HCT116 (cell line): Measurements from ENCODE around the gene CSF2RB. TPM values are rescaled to one million over a fixed set of nuclear protein-coding genes. Genes with fewer than 3 reads are reported as not detected.

Experiments used
- ATAC-seq: fragments of 200-7000 bp; cut with Tn5 transposase; 2 replicates; pipeline ENCODE4 v1.9.1; 2020; ENCODE audit warnings: mild to moderate bottlenecking, moderate library complexity
- BruUV-seq: library from RNA; stranded (reverse); fragments of 400-500 nt; replicated peaks from 2 replicates; lab custom pipeline; 2021; lab: Mats Ljungman, UMichigan
- CTCF ChIA-PET: fragments of 300-600 bp; sonication (Branson Sonifier 250); formaldehyde crosslinking; loops from one replicate; lab custom pipeline; 2021; ENCODE audit warnings: antibody characterized with exemption; lab: Charles Lee
- POLR2A ChIA-PET: fragments of 300-600, 350-600 bp; sonication (Branson Sonifier 250); formaldehyde crosslinking; loops from one replicate; lab custom pipeline; 2021; ENCODE audit warnings: antibody characterized with exemption; lab: Charles Lee
- RAD21 ChIA-PET, 2 experiments: fragments of 300-600 bp; sonication (Branson Sonifier 250); formaldehyde crosslinking; loops; one replicate each; lab custom pipeline; 2023; ENCODE audit warnings: low total read pairs in 2 of 2; ENCODE audit not compliant: uncharacterized antibody in 2 of 2, unreplicated experiment in 2 of 2, low non-redundant PET in 1 of 2; lab: Charles Lee
- DNase-seq: peaks from one replicate; pipeline ENCODE4 v3.0.0-alpha.2; 2010; ENCODE audit warnings: low read depth, low spot score
- H2AFZ ChIP-seq: fragments of 200-600 bp; shearing (Covaris generic), sonication (generic); 2 replicates; pipeline ENCODE4 v1.6.1; 2017; ENCODE audit warnings: low read depth, mixed run types, mixed read lengths, antibody characterized with exemption, low read length; ENCODE audit not compliant: poor library complexity, severe bottlenecking
- H3K27ac ChIP-seq: 2 replicates; pipeline ENCODE4 v1.5.1; 2012; ENCODE audit warnings: low read depth, low read length
- H3K27me3 ChIP-seq: fragments of 200-600 bp; sonication (generic); 2 replicates; pipeline ENCODE4 v1.6.1; 2016; ENCODE audit warnings: mixed run types, low read length, mixed read lengths; ENCODE audit not compliant: insufficient read depth
- H3K36me3 ChIP-seq, 2 experiments: fragments of 200-500 bp in 1 of 2; fragments of 200-600 bp in 1 of 2; sonication (Bioruptor generic) in 1 of 2; sonication (generic) in 1 of 2; 2 replicates each; pipeline versions ENCODE4 v1.5.1 to v1.6.1; 2014 to 2016; ENCODE audit warnings: low read length in 2 of 2, inconsistent platforms in 1 of 2, mixed read lengths in 1 of 2, mixed run types in 1 of 2; ENCODE audit not compliant: insufficient read depth in 2 of 2, control insufficient read depth in 1 of 2
- H3K4me1 ChIP-seq, 2 experiments: fragments of 200-600 bp in 1 of 2; sonication (generic) in 1 of 2; 2 replicates each; pipeline versions ENCODE4 v1.5.1 to v1.6.1; 2012 to 2017; ENCODE audit warnings: low read length in 2 of 2, inconsistent platforms in 1 of 2, mild to moderate bottlenecking in 1 of 2, mixed read lengths in 1 of 2, mixed run types in 1 of 2, moderate library complexity in 1 of 2; ENCODE audit not compliant: insufficient read depth in 2 of 2, control insufficient read depth in 1 of 2
- H3K4me2 ChIP-seq: fragments of 200-600 bp; sonication (generic); 2 replicates; pipeline ENCODE4 v1.6.1; 2017; ENCODE audit warnings: mixed run types, low read length, mixed read lengths
- H3K4me3 ChIP-seq, 2 experiments: fragments of 200-600 bp in 1 of 2; sonication (generic) in 1 of 2; replicated peaks in 1 of 2; 2 replicates each; pipeline ENCODE4 v1.5.1; 2011 to 2016; ENCODE audit warnings: low read length in 2 of 2, control low read depth in 1 of 2, low read depth in 1 of 2, mild to moderate bottlenecking in 1 of 2, mixed read lengths in 1 of 2, mixed run types in 1 of 2
- H3K79me2 ChIP-seq: fragments of 200-600 bp; sonication (generic); 2 replicates; pipeline ENCODE4 v1.6.1; 2017; ENCODE audit warnings: mild to moderate bottlenecking, mixed run types, low read length, moderate library complexity, mixed read lengths; ENCODE audit not compliant: insufficient read depth
- H3K9ac ChIP-seq: fragments of 200-600 bp; sonication (generic); 2 replicates; pipeline ENCODE4 v1.6.1; 2016; ENCODE audit warnings: low read length, mixed read lengths
- H3K9me2 ChIP-seq: fragments of 200-600 bp; sonication (generic), shearing (Covaris generic); 2 replicates; pipeline ENCODE4 v1.6.1; 2017; ENCODE audit warnings: mixed run types, mild to moderate bottlenecking, moderate library complexity; ENCODE audit not compliant: insufficient read depth
- H3K9me3 ChIP-seq, 2 experiments: fragments of 200-500 bp in 1 of 2; fragments of 200-600 bp in 1 of 2; sonication (Bioruptor generic) in 1 of 2; sonication (generic) in 1 of 2; 2 replicates each; pipeline ENCODE4 v1.6.1; 2014 to 2017; ENCODE audit warnings: low read length in 2 of 2, mixed read lengths in 2 of 2, inconsistent platforms in 1 of 2, low read depth in 1 of 2, mild to moderate bottlenecking in 1 of 2, mixed run types in 1 of 2, moderate library complexity in 1 of 2; ENCODE audit not compliant: control insufficient read depth in 1 of 2, insufficient read depth in 1 of 2
- H4K20me1 ChIP-seq: fragments of 200-600 bp; sonication (generic), shearing (Covaris generic); 2 replicates; pipeline ENCODE4 v1.6.1; 2017; ENCODE audit warnings: mixed run types, mild to moderate bottlenecking, moderate library complexity; ENCODE audit not compliant: insufficient read depth
- ATF3 ChIP-seq: IDR thresholded peaks from 2 replicates; pipeline ENCODE4 v1.6.1; 2012
- CBX3 ChIP-seq: IDR thresholded peaks from 2 replicates; pipeline ENCODE4 v1.6.1; 2012; ENCODE audit warnings: low read depth
- CTCF ChIP-seq, 3 experiments: fragments of 200-600 bp in 1 of 3; sonication (generic) in 1 of 3; IDR thresholded peaks in 2 of 3; conservative IDR thresholded peaks in 1 of 3; 2 replicates each; pipeline ENCODE4 v1.5.1; 2012 to 2017; ENCODE audit warnings: low read depth in 2 of 3, low read length in 2 of 3, antibody characterized with exemption in 1 of 3, borderline replicate concordance in 1 of 3, control low read depth in 1 of 3, mild to moderate bottlenecking in 1 of 3, mixed read lengths in 1 of 3, mixed run types in 1 of 3, moderate library complexity in 1 of 3; ENCODE audit not compliant: insufficient read depth in 1 of 3
- ELF1 ChIP-seq: IDR thresholded peaks from 2 replicates; pipeline ENCODE4 v1.6.1; 2012; ENCODE audit warnings: low read depth, borderline replicate concordance
- FOSL1 ChIP-seq: IDR thresholded peaks from 2 replicates; pipeline ENCODE4 v1.6.1; 2012; ENCODE audit warnings: low read depth
- REST ChIP-seq: IDR thresholded peaks from 2 replicates; pipeline ENCODE4 v1.6.1; 2012; ENCODE audit warnings: low read depth
- ZBTB33 ChIP-seq: IDR thresholded peaks from 2 replicates; pipeline ENCODE4 v1.6.1; 2011; ENCODE audit warnings: mild to moderate bottlenecking, low read length, moderate library complexity; ENCODE audit not compliant: insufficient replicate concordance; ENCODE audit errors: extremely low read depth
- ZNF274 ChIP-seq: fragments of 200-500 bp; sonication (Bioruptor generic); IDR thresholded peaks from 2 replicates; pipeline ENCODE4 v1.6.1; 2014; ENCODE audit warnings: mild to moderate bottlenecking, low read depth, low read length, inconsistent platforms
- intact Hi-C: fragments of 100-400 bp; cut with micrococcal nuclease; formaldehyde crosslinking; loops from 2 replicates; pipeline ENCODE4 v1.10.0; 2022
- total RNA-seq: library from RNA; stranded (reverse); gene quantifications from one replicate; pipeline ENCODE4 v1.2.1, GENCODE V29; 2021; ENCODE audit not compliant: unreplicated experiment

Gene CSF2RB
- total RNA-seq, 1 experiment from 2014 or later = 0.10 TPM

GRCh38 chr22:36950797-36951590, 37.6 kb downstream of the CSF2RB start (continued):
- TF ChIP-seq ELF1 (no peak), REST (no peak), ZBTB33 (no peak)

- H3K9ac ChIP-seq = no peak overlapping the region
- RAD21 ChIA-PET = no interaction called here
- H3K4me3 ChIP-seq = no peak overlapping the region
- POLR2A ChIA-PET = no interaction called here
- DNase-seq (no peak), ATAC-seq (no peak)
- intact Hi-C loops = no loop called here
- no peak overlapping the region for H3K4me2 ChIP-seq
- H3K36me3 ChIP-seq = peaks cover 0 to 3% of the 10 kb centered on the region in 2 experiments; a peak in 1 of 4 replicates
- no peak overlapping the region for H2AFZ ChIP-seq
- no peaks in the 10 kb centered on the region for H4K20me1 ChIP-seq
- CTCF ChIA-PET = no interaction called here
- H3K27ac ChIP-seq = no peak overlapping the region
- H3K27me3 ChIP-seq = no peaks in the 10 kb centered on the region
- H3K9me3 ChIP-seq = no peaks in the 10 kb centered on the region; a peak in 1 of 4 replicates
- H3K9me2 ChIP-seq = no peaks in the 10 kb centered on the region
- no TSS peak for BruUV-seq
- H3K79me2 ChIP-seq = no peaks in the 10 kb centered on the region
- H3K4me1 ChIP-seq = no peaks in the 10 kb centered on the region
- TF ChIP-seq ZNF274 (no peak), ELF1 (no peak), ZBTB33 (no peak), FOSL1 (no peak), CBX3 (no peak), CTCF (IDR thresholded peaks at IDR 0.05 in 2 of 3, conservative IDR thresholded peaks at IDR 0.05 in 1 of 3; ENCODE audit: borderline replicate concordance in 1 of 3, insufficient read depth in 1 of 3, low read depth in 2 of 3, low read length in 2 of 3) (no peak), ATF3 (no peak)
These were observed 38.3 kb downstream of the CSF2RB start for GRCh38 chr22:36951746-36952145.
